H9 (cell line): Measurements from ENCODE around the gene RRAD. TPM values are rescaled to one million over a fixed set of nuclear protein-coding genes. Genes with fewer than 3 reads are reported as not detected.

Experiments used
- DNase-seq: peaks from one replicate; pipeline ENCODE4 v3.0.0-alpha.2; 2017
- H2AFZ ChIP-seq: one replicate; pipeline ENCODE4 v1.6.1; 2013; ENCODE audit warnings: mild to moderate bottlenecking, low read length, control low read depth, moderate library complexity
- H2AK5ac ChIP-seq: 2 replicates; pipeline ENCODE4 v1.6.1; 2013; ENCODE audit warnings: low read length, control low read depth, mixed read lengths; ENCODE audit not compliant: insufficient read length
- H2BK120ac ChIP-seq: one replicate; pipeline ENCODE4 v1.6.1; 2013; ENCODE audit warnings: low read depth, mild to moderate bottlenecking, low read length, control low read depth, inconsistent platforms; ENCODE audit not compliant: poor library complexity, severe bottlenecking
- H2BK12ac ChIP-seq: 2 replicates; pipeline ENCODE4 v1.6.1; 2013; ENCODE audit warnings: low read length, control low read depth, mixed read lengths, low read depth; ENCODE audit not compliant: insufficient read length
- H2BK15ac ChIP-seq: 2 replicates; pipeline ENCODE4 v1.6.1; 2013; ENCODE audit warnings: low read depth, low read length, control low read depth
- H2BK20ac ChIP-seq: one replicate; pipeline ENCODE4 v1.6.1; 2013; ENCODE audit warnings: low read depth, mild to moderate bottlenecking, low read length, control low read depth, inconsistent platforms; ENCODE audit not compliant: poor library complexity, severe bottlenecking
- H2BK5ac ChIP-seq: 2 replicates; pipeline ENCODE4 v1.6.1; 2013; ENCODE audit warnings: low read length, control low read depth, mixed read lengths; ENCODE audit not compliant: insufficient read length
- H3K14ac ChIP-seq: 2 replicates; pipeline ENCODE4 v1.6.1; 2013; ENCODE audit warnings: low read length, control low read depth; ENCODE audit not compliant: insufficient read depth
- H3K18ac ChIP-seq: 2 replicates; pipeline ENCODE4 v1.6.1; 2013; ENCODE audit warnings: low read depth, mild to moderate bottlenecking, mixed read lengths, low read length, control low read depth; ENCODE audit not compliant: insufficient read length
- H3K23ac ChIP-seq: 2 replicates; pipeline ENCODE4 v1.6.1; 2013; ENCODE audit warnings: low read length, control low read depth, mixed read lengths, low read depth; ENCODE audit not compliant: insufficient read length
- H3K23me2 ChIP-seq: 2 replicates; pipeline ENCODE4 v1.6.1; 2013; ENCODE audit warnings: low read depth, mild to moderate bottlenecking, mixed read lengths, low read length, control low read depth; ENCODE audit not compliant: insufficient read length, poor library complexity, severe bottlenecking
- H3K27ac ChIP-seq: 2 replicates; pipeline ENCODE4 v1.5.1; 2013; ENCODE audit warnings: low read length, control low read depth, mixed read lengths, low read depth; ENCODE audit not compliant: insufficient read length
- H3K27me3 ChIP-seq: 2 replicates; pipeline ENCODE4 v1.6.1; 2013; ENCODE audit warnings: low read length, control low read depth, inconsistent platforms; ENCODE audit not compliant: insufficient read depth
- H3K4ac ChIP-seq: 2 replicates; pipeline ENCODE4 v1.6.1; 2013; ENCODE audit warnings: low read depth, mild to moderate bottlenecking, control low read depth, inconsistent platforms, low read length, moderate library complexity
- H3K4me1 ChIP-seq: 2 replicates; pipeline ENCODE4 v1.6.1; 2013; ENCODE audit warnings: low read length, control low read depth, inconsistent platforms; ENCODE audit not compliant: insufficient read depth
- H3K4me2 ChIP-seq: 2 replicates; pipeline ENCODE4 v1.6.1; 2013; ENCODE audit warnings: low read length, control low read depth, mixed read lengths; ENCODE audit not compliant: insufficient read length, insufficient read depth
- H3K56ac ChIP-seq: 2 replicates; pipeline ENCODE4 v1.6.1; 2013; ENCODE audit warnings: low read depth, mild to moderate bottlenecking, mixed read lengths, low read length, control low read depth; ENCODE audit not compliant: insufficient read length
- H3K79me1 ChIP-seq: 2 replicates; pipeline ENCODE4 v1.6.1; 2013; ENCODE audit warnings: low read depth, mild to moderate bottlenecking, moderate library complexity, low read length, control low read depth, inconsistent platforms; ENCODE audit not compliant: insufficient read depth, poor library complexity, severe bottlenecking
- H3K79me2 ChIP-seq: 2 replicates; pipeline ENCODE4 v1.6.1; 2013; ENCODE audit warnings: low read length, control low read depth, inconsistent platforms; ENCODE audit not compliant: insufficient read depth
- H3K9ac ChIP-seq: 2 replicates; pipeline ENCODE4 v1.6.1; 2013; ENCODE audit warnings: low read length, control low read depth, mixed read lengths; ENCODE audit not compliant: insufficient read length; ENCODE audit errors: extremely low read depth
- H3K9me3 ChIP-seq: one replicate; pipeline ENCODE4 v1.6.1; 2013; ENCODE audit warnings: low read depth, low read length, inconsistent platforms; ENCODE audit not compliant: control insufficient read depth
- H3T11ph ChIP-seq: one replicate; pipeline ENCODE4 v1.6.1; 2013; ENCODE audit warnings: mild to moderate bottlenecking, low read length, control low read depth, inconsistent platforms
- H4K20me1 ChIP-seq: one replicate; pipeline ENCODE4 v1.6.1; 2013; ENCODE audit not compliant: control insufficient read depth, insufficient read length, insufficient read depth
- H4K5ac ChIP-seq: 2 replicates; pipeline ENCODE4 v1.6.1; 2013; ENCODE audit warnings: low read depth, mild to moderate bottlenecking, mixed read lengths, low read length, control low read depth; ENCODE audit not compliant: insufficient read length
- H4K8ac ChIP-seq: replicated peaks from 2 replicates; pipeline ENCODE4 v1.6.1; 2013; ENCODE audit warnings: low read length, control low read depth, mixed read lengths, low read depth; ENCODE audit not compliant: insufficient read length
- H4K91ac ChIP-seq: 2 replicates; pipeline ENCODE4 v1.6.1; 2013; ENCODE audit warnings: low read depth, mild to moderate bottlenecking, moderate library complexity, mixed read lengths, low read length, control low read depth; ENCODE audit not compliant: insufficient read length
- H3K27ac Mint-ChIP-seq, 3 experiments: 2 replicates in 2 of 3; 3 replicates in 1 of 3; pipeline ENCODE4 v1.8.0; 2020 to 2021; ENCODE audit warnings: mixed read lengths in 3 of 3, mild to moderate bottlenecking in 1 of 3, moderate library complexity in 1 of 3
- H3K27me3 Mint-ChIP-seq: 2 replicates; pipeline ENCODE4 v1.8.0; 2021; ENCODE audit warnings: low read depth, mild to moderate bottlenecking, moderate library complexity, mixed read lengths
- H3K36me3 Mint-ChIP-seq, 3 experiments: 2 replicates in 2 of 3; 3 replicates in 1 of 3; pipeline ENCODE4 v1.8.0; 2020 to 2021; ENCODE audit warnings: low read depth in 3 of 3, mixed read lengths in 3 of 3; ENCODE audit not compliant: insufficient read depth in 1 of 3
- H3K4me1 Mint-ChIP-seq, 2 experiments: 2 replicates each; pipeline ENCODE4 v1.8.0; 2020; ENCODE audit warnings: mixed read lengths in 2 of 2
- H3K4me3 Mint-ChIP-seq, 2 experiments: 2 replicates in 1 of 2; 3 replicates in 1 of 2; pipeline ENCODE4 v1.8.0; 2020 to 2021; ENCODE audit warnings: mild to moderate bottlenecking in 2 of 2, mixed read lengths in 2 of 2, moderate library complexity in 1 of 2
- H3K9me3 Mint-ChIP-seq, 2 experiments: 2 replicates in 1 of 2; 3 replicates in 1 of 2; pipeline ENCODE4 v1.8.0; 2020; ENCODE audit warnings: mild to moderate bottlenecking in 2 of 2, mixed read lengths in 2 of 2, moderate library complexity in 1 of 2
- CTCF ChIP-seq: fragments of 200-600 bp; sonication (generic); conservative IDR thresholded peaks from 3 replicates; pipeline ENCODE4 v1.8.0; 2021; ENCODE audit warnings: antibody characterized with exemption, mild to moderate bottlenecking
- WGBS: extraction: QIAGEN DNeasy Blood & Tissue Kit; methylation state at CpG from one replicate; pipeline ENCODE4 v1.1.7; 2013; ENCODE audit warnings: missing lambda C conversion rate, low lambda C conversion rate, mixed read lengths; ENCODE audit not compliant: insufficient read length; ENCODE audit errors: extremely low coverage; 5-methylcytosine and 5-hydroxymethylcytosine counted together
- total RNA-seq: library from RNA; stranded (reverse); gene quantifications from 2 replicates; pipeline ENCODE4 v1.2.1, GENCODE V29; 2021

The RRAD gene
- total RNA-seq, 1 experiment from 2014 or later = 0.72 TPM

GRCh38 chr16:66899945-66900710, 25.2 kb downstream of the RRAD start:
- H4K20me1 ChIP-seq = peaks cover 4% of the 10 kb centered on the region
- no peak overlapping the region for H2BK120ac ChIP-seq
- H3K23ac ChIP-seq = no peak overlapping the region
- H3K14ac ChIP-seq = no peak overlapping the region
- WGBS = no CpG with 5 or more reads among the region's 9 CpGs
- no peak overlapping the region for H3K9ac ChIP-seq
- no peak overlapping the region for H2AK5ac ChIP-seq
- H3K56ac ChIP-seq = no peak overlapping the region
- Mint-ChIP-seq H3K4me3 (no peak overlapping the region), H3K4me1 (peaks cover 12 to 14% of the 10 kb centered on the region in 2 experiments), H3K36me3 (no peaks in the 10 kb centered on the region), H3K9me3 (no peaks in the 10 kb centered on the region), H3K27me3 (peaks cover 7% of the 10 kb centered on the region), H3K27ac (no peak overlapping the region)
- H3K27me3 ChIP-seq = no peaks in the 10 kb centered on the region
- no peak overlapping the region for H3K4ac ChIP-seq
- no peak overlapping the region for H4K91ac ChIP-seq
- no peak overlapping the region for H2BK5ac ChIP-seq
- H3T11ph ChIP-seq = no peak overlapping the region
- H2BK15ac ChIP-seq = no peak overlapping the region
- no peak overlapping the region for H4K5ac ChIP-seq
- H2AFZ ChIP-seq = no peak overlapping the region
- DNase-seq = no peak
- H3K4me2 ChIP-seq = no peak overlapping the region
- H3K4me1 ChIP-seq = no peaks in the 10 kb centered on the region
- H3K18ac ChIP-seq = no peak overlapping the region
- no peak overlapping the region for H3K27ac ChIP-seq
- no peaks in the 10 kb centered on the region for H3K23me2 ChIP-seq
- H2BK12ac ChIP-seq = no peak overlapping the region
- H3K9me3 ChIP-seq = no peaks in the 10 kb centered on the region
- H3K79me1 ChIP-seq = no peaks in the 10 kb centered on the region
- H2BK20ac ChIP-seq = no peak overlapping the region
- H3K79me2 ChIP-seq = no peaks in the 10 kb centered on the region
- no peak for TF ChIP-seq CTCF
- no peak overlapping the region for H4K8ac ChIP-seq
